Stimulated activated CD4-positive, alpha-beta T cell treated with anti-CD3 and anti-CD28 coated beads, Interleukin-4, amount 100 ng/mL, for 4 hours (primary cell): Measurements from ENCODE around the gene NLRC5.
"Not testable (repeated sequence)": the region's sequence is repeated elsewhere in the genome, so short reads cannot be mapped to it uniquely, and the experiment has no call there.

Source experiments
- DNase-seq, 2 experiments: peaks; one replicate each; pipeline ENCODE4 v3.0.0-alpha.2; 2020

The NLRC5 gene

DNA sequence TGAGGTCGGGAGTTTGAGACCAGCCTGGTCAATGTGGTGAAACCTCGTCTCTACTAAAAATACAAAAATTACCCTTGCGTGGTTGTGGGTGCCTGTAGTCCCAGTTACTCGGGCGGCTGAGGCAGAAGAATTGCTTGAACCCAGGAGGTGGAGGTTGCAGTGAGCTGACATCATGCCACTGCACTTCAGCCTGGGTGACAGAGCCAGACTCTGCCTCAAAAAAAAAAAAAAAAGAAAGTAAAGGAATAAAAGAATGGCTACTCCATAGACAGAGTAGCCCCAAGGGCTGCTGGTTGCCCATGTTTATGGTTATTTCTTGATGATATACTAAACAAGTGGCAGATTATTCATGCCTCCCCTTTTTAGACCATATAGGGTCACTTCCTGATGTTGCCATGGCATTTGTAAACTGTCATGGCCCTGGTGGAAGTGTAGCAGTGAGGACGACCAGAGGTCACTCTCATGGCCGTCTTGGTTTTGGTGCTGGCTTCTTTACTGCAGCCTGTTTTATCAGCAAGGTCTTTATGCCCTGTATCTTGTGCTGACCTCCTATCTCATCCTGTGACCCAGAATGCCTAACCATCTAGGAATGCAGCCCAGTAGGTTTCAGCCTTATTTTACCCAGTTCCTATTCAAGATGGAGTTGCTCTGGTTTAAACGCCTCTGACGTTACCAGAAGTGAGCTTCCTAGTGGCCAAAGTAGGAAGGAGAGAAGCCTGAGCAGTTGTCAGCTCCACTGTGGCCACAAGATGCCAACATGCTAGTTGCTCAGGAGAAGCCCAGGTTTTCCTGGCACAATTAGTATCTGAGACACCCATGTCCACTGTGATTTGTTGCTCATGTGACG is 120.1 kb downstream of the NLRC5 start:
- not testable (repeated sequence) for DNase-seq

DNA sequence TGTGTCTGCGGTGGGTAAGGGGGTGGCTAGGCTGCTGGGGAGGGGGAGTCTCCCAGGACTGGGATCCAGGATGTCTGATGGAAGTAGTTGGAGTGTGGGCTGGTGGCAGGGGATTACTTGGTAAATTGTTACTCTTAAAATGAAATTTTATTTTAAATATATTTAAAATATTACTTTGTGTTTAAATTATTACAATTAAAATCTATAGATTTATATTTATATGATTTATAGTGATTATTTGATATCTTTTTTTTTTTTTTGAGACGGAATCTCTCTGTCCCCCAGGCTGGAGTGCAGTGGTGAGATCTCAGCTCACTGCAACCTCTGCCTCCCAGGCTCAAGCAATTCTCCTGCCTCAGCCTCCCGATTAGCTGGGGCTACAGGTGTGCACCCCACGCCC is 121.6 kb downstream of the NLRC5 start:
- no peak for DNase-seq

DNA sequence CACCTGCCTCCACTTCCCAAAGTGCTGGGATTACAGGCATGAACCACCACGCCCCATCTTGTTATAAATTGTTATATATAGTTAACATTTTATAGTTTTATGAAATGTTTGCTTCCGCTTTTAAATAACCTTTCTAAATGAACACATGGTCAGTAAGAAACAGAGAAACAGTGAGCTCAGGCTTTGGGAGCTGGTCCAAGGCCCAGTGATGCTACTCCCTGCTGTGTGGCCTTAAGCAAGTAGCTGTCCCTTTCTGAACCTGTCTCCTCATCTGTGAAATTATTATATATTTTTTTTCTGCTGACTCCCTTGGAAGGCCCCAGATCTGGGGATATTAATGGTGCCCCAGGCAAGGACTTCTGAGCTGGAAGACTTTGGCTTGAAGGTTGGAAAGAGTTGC is 122.1 kb downstream of the NLRC5 start:
- no peak for DNase-seq

DNA sequence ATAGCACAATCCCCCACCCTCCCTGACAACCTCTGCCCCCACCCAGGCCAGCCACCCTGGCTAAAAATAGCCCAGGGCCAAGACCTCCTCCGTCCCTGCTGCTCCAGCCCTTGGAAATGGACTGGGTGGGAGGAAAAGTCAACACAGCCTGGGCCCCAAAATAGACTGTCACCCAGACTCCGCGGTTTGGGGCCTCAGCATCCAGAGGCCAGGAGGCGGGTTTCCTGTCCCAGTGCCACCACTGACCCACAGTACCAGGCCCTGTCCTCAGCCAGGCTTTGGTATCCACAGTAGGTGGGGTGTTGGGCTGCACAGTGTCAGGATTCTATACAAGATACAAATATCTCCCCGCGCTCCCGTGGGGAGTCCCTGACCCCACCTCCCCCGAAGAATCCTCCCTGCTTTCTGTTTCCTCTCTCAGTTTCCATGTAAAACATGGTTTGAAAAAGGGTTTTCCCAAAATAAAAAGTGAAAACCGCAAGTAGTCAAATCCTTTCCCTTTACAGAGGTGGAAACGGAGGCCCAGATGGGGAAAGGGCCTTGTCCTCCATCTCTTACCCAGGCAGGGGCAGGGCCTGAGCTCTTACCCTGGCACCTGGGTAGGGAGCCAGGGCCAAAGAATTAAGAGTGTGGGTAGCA is 123.2 kb downstream of the NLRC5 start:
- DNase-seq = no peak

DNA sequence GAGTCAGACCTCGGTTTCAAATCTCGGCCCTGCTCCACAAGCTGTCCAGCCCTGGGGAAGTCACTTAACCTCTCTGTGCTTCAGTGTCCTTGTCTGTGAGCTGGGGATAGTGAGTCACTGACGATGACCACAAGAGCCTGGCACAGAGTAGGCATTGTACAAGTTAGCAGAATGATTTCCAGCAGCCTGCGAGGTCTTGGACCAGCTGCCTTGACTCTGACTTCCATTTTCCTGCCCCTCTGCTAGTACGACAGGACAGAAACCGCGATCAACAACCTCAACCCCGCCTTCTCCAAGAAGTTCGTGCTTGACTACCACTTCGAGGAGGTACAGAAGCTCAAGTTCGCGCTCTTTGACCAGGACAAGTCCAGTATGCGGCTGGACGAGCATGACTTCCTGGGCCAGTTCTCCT is 123.7 kb downstream of the NLRC5 start:
- no peak for DNase-seq

DNA sequence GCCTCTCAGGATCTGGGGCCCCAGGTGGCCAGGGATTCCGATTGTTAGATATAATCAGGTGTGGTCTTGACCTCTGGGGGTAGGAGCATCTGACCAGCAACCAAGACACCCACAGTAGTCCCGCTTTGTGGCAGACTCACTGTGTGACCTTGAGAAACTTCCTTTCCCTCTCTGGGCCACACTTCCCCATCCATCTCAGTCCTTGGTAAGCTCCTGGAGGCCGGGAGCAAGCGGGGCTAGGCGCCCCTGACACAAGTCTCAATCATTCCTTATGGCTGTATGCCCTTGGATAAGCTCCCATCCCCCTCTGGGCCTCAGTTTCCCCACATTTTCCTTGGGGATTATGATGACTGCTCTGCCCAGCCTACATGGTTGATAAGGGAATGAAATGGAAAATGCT is 124.3 kb downstream of the NLRC5 start:
- no peak for DNase-seq

DNA sequence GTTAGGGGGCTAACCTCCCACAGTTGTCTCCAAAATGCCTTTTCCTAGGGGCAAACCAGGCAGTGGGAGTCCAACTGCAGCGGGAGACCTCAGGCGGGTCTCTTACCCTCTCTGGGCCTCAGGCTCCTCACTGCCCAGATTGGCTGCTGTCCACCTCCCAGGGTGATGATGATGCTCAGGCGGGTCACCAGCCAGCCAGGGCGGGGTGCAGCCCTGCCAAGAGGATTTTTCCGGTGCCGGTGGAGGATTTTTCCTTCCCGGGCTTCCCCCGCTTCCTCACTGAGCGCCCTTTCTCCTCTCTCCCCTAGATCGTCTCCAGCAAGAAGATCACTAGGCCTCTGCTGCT is 125.8 kb downstream of the NLRC5 start:
- no peak for DNase-seq

DNA sequence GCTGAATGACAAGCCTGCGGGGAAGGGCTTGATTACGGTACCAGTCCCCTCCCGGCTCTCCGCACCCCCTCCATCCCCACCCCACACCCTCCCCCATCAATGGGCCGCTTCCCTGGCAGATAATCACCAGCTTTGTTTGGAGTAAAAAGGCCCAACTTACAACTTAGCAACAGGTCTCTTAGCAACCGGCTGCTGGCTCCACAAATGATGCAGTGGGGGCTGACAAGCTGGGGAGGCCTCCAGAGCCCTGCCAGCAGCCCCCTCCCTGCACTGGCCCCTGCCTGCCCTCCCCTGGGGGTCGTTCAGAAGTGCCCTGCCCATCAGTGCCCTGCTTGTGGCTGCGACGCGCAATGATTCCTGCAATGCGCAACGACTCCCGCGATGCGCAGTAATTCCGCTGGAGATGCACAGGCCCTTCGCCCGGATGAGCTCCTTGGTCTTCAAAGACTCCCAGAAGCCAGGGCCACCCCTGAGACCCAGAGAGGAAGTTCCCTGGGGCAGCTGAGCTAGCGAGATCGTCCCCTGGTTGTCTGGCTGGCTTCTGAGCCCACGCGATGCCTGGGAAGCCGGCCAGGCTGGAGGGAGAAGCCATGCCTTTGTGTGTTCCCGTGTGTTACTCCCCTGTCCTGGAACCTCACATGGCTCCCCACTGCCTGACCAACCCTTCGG is 126.3 kb downstream of the NLRC5 start:
- no peak for DNase-seq

DNA sequence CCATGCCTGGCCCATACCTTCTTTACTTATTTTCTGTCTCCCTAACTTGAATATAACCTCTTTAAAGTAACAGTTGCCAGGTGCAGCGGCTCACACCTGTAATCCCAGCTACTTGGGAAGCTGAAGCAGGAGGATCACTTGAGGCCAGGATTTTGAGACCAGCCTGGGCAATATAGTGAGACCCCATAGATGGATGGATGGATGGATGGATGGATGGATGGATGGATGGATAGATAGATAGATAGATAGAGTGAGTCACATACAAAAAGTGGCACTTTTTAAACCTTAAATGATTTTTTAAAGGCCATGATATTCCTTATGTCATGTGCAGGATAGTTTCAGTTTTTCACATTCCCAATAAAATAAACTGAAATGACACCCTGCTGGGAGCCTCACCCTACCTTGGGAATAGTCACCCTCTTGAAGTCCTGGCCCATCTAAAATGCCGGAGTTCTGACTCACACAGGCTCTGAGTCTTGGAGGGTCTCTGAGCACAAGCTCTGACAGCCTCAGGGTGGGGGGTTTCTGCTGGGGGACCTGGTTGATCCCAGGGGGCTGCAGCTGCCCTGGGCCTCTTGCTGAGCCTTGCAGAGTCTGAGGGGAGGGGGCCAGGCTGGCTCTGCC is 129.2 kb downstream of the NLRC5 start:
- no peak for DNase-seq

DNA sequence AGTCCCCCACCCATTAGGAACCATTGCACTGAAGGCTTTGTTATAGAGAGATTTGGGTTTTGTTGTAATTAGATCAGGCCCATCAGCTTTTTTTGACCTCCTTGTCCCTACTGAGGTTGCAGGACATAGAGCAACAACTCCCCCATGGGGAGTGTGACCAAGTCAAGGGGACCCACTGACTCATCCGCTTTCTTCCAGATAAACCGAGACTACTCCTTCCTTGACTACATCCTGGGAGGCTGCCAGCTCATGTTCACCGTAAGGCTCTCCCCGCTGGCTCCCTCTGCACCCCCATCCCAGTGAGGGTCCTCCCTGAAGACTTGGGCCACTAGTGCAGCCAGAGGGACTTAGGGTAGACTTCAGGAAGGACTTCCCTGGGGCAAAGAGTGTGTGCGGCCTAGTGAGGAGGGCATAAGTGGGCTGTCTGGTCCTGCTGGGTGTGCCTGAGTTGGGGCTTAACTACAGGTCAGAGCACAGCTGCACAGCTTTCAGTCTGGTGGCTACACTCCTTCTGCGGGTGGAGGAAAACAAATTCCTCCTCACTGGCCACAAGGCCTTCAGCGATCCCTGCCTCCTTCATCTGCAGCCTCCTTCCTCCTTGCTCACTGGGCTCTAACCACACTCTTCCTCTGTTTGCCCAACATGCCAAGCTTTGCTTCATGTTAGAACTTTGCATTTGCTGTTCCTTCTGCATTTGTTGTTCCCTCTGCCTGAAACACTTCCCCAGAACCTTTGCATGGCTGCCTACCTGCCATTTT is 134.0 kb downstream of the NLRC5 start:
- no peak for DNase-seq

DNA sequence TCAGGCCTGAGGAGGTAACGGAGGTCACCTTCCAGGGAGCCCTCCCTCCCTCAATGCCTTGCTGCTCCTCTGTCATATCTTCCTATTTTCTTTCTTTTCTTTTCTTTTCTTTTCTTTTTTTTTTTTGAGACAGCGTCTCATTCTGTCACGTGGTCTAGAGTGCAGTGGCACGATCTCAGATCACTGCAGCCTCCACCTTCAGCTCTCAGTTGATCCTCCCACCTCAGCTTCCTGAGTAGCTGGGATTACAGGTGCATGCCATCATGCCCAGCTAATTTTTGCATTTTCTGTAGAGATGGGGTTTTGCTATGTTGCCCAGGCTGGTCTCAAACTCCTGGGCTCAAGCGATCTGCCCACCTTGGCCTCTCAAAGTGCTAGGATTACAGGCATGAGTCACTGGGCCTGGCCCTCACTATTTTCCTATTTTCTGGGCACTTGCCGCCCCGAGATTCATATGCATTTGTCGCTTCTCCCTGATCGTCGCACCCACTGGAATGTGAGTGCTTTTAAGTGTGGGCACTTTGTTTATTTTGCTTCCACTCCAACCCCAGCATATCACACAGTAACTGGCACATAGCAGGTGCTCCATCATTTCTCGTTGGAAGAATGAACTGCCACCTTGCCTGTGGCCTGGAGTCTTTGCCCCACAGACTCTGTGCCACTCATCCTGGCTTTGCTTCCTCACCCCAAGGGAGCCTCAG is 134.8 kb downstream of the NLRC5 start:
- DNase-seq = no peak

DNA sequence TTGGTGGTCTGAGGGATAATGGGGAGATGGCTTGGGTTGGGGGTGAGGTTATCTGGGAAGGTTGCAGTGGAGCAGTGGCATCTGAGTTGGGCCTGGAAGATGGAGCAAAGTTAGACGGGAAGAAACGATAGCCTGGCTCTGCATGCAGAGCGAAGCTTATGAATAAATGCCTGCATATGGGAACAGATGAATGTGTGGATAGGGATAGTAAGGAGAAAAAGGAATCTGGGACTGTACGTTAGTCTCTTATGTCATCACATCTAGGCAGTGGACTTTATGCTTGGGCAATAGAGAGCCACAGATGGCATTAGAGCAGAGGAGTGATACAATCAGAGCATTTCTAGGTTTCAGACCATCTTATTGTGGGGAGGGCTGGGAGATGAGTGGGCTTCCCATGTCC is 136.0 kb downstream of the NLRC5 start:
- no peak for DNase-seq

DNA sequence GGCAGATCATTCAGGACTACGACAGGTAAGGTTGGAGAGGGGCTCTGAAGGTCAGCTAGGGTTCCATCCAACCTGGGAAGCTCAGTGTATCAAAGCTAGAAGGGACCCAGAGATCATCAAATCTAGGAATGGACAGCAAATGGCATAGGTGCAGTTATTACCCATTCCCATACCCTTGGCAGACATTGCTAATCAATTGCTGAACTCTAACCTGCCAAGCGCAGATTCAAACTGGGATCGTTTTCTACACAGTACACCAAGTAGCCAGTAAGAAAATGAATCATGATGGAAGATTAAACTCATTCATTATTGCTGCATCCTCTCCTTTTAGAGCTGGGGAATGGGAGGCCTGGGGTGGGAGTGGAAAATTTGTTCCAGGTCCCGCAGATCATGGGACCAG is 136.6 kb downstream of the NLRC5 start:
- no peak for DNase-seq

DNA sequence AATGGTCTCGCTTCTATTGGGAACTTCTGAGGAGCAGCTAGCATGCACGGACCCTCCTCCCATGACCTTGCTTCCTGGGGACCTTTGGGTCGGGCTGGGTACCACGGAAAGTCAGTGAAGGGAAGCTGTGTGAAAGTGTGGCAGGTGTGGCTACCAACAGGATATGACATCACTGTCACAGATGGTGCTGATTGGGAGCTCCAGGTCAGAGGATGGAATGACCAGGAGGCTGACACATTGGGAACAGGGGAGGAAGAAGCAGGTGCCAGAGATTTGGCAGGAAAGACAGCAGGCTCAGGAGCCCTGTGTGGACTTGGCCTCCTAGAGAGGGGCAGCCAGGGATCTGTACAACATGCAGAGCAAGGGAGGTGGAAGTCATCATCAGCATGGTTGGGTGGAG is 137.1 kb downstream of the NLRC5 start:
- DNase-seq = no peak

DNA sequence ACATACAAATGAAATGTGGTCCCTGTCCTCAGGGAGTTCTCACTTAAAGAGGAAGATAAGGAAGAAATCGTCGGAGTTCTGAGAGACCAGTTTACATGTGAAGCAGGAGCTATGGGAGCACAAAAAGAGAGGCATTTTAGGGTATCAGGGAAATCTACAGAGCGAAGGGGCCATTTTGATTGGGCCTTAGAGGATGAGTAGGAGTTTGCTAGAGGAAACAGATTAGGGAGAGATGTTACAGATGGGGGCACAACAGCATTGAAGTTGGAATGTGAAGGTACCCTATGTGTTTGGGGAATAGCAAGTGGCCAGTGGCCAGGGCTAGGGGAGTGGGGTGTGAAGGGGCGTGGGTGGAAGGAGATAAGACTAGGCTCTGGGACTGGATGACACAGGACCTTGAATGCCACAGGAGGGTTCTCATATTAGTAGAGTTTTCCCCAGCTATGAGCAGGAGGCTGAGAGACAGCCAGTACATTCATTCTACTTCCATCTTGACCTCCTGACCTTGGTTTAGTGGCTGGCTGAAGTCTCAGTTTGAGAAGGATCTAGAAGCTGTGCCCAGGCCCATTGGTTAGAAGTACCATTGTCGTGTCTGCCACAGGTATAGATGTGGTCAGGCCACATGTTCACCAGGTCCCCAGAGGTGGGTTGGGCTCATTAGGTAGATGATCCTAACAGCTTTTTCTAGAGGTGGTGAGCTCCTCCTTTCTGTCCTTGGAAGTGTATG is 137.8 kb downstream of the NLRC5 start:
- no peak for DNase-seq

DNA sequence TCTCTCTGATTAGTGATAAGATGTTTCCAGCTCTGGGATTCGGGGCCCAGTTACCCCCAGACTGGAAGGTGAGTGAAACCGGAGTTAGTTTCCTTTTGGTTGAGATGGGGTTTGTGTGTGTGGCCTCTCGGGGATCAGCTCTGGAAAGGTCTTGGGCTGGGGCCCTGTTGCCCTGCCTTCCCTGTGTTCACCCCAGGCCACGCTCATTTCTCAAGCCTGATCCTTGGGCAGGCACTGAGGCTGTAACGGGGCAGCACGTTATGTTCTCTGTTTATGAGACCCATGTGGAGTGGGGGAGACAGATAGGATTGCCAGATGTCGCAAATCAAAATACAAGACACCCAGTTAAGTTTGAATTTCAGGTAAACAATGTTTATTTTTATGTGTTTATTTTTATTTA is 138.5 kb downstream of the NLRC5 start:
- no peak for DNase-seq

DNA sequence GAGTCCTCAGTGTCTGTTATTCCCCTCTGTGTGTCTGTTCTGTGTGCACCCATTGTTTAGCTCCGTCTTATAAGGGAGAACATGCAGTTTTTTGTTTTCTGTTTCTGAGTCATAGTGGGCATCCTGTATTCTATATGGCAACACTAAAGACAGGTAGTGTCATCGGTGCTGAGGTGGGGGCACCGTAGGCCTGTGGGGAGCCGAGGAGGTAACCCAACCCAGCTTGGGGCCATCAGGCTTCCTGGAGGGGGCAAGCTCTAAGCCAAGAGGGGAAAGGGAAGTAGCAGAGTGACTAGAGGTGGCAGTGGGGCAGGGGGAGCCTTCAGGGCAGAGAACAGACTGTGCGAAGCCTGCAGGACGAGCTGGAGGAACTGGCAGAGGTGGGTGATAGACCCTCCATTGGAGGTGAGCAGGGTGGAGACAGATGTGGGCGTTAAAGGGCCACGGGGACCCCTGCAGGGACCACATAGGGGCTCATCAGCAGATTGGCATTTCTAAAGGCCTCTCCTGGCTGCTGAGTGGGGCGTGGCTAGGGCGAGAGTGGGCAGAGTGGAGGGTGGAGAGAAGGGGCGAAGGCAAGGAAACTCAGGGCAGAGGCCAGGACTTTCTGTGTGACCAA is 139.5 kb downstream of the NLRC5 start:
- peak in 1 of 2 experiments; percentile 42 for DNase-seq

DNA sequence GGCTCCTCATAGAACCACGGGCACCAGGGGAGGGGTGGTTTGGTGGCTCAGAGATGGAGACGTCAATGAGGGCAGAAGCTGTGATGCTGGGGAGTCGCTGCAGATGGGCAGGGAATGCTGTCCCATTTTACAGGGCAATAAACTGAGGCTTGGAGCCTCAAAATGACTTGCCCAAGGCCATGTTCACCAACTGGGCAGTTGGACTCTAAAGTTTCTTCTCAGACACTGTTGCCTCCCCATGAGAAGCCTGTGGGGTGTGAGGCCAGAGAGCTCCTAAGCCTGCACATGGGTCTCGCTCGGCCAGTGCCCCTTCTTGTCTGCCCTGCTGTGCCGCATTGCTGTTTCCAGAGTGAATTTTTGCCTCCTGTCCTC is 141.6 kb downstream of the NLRC5 start:
- no peak for DNase-seq

DNA sequence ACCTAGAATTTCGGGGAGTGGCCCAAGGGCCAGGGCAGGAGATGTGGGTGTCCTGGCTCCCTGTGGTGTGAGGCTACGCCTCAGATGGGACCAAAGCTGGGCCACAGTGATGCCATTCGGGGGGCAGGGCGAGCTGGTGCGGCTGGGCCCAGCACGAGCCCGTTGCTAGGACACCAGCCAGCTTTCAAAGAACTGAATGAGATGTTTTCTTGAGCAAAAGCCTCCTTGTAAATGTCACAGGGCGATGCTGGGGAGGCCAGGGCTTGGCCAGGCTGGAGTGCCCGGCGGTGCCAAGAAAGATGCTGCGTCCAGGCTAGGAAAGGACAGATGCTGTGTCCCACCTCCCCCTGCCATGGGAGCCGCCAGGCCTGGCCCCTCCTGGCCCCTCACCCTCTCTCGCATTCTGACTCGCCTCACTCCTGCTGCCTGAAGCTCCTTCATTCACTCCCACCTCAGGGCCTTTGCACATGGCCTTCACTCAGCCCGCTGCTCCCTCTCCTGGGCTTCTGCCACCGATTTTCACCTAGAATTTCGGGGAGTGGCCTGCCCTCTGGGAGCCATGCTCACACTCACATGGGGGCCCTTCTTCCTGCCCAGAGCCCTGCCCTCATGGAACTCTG is 142.1 kb downstream of the NLRC5 start:
- no peak for DNase-seq

DNA sequence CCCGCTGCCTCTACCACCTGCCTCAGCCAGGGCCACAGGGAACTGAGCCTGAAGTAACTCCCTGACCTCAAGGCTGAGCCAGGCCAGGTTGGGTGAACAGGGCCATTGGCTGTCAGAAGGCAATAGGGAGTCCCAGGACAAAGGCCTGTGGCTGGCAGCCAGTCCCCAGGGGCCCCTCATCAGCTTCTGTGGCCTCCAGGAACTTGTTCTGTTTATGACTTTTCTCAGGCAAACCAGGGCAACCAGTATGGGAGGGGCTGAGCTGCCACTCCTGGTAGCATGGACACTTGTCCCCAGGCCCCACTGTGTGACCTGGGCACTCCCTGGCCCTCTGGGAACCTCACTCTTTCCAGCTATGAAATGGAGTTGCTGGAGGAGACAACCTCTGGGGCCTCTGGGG is 143.1 kb downstream of the NLRC5 start:
- no peak for DNase-seq

DNA sequence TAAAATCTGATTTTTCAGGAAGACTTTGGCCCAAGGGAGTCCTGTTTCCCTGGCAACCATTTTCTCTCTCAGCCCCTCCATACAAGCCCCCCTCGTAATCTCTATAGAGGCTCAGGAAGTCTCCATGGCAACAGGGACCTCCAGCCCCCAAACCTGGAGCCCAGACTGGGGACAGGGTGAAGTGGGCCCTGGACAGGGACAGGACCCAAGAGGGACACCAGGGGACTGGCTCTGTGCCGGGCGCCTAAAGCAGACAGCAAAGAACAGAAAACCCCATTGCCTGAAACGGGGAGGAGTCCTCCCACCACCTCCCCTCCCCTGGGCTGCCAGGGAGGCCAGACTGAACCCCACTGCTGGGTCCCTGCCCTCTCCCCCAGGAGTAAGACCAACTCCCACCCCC is 143.7 kb downstream of the NLRC5 start:
- DNase-seq = no peak
